Lower leg skin (tissue), 3 donors: ENCODE measurements around the gene DPH2.

Experiments
- POLR2A ChIP-seq, 2 donors: fragments of 450-650 bp; IDR thresholded peaks; one replicate each; pipeline ENCODE4 v1.6.1; 2016 to 2017; ENCODE audit warnings: antibody characterized with exemption in 2 of 2, mild to moderate bottlenecking in 1 of 2, moderate library complexity in 1 of 2
- TF ChIP-seq, protein P1 (sequence below), 3 donors: fragments of 450-650 bp; IDR thresholded peaks; one replicate each; pipeline ENCODE4 v1.5.1; 2016; ENCODE audit warnings: antibody characterized with exemption in 3 of 3, mild to moderate bottlenecking in 3 of 3, moderate library complexity in 2 of 3

GRCh38 chr1:43951021-43951985 lies 18.5 kb upstream of the DPH2 start:
- TF ChIP-seq, protein P1, sequence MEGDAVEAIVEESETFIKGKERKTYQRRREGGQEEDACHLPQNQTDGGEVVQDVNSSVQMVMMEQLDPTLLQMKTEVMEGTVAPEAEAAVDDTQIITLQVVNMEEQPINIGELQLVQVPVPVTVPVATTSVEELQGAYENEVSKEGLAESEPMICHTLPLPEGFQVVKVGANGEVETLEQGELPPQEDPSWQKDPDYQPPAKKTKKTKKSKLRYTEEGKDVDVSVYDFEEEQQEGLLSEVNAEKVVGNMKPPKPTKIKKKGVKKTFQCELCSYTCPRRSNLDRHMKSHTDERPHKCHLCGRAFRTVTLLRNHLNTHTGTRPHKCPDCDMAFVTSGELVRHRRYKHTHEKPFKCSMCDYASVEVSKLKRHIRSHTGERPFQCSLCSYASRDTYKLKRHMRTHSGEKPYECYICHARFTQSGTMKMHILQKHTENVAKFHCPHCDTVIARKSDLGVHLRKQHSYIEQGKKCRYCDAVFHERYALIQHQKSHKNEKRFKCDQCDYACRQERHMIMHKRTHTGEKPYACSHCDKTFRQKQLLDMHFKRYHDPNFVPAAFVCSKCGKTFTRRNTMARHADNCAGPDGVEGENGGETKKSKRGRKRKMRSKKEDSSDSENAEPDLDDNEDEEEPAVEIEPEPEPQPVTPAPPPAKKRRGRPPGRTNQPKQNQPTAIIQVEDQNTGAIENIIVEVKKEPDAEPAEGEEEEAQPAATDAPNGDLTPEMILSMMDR (IDR thresholded peaks at IDR 0.05) = no peak
- TF ChIP-seq POLR2A (IDR thresholded peaks at IDR 0.05) = no peak
